ENCODE measurements around the gene COBL. TPM values are rescaled to one million over a fixed set of nuclear protein-coding genes. Genes with fewer than 3 reads are reported as not detected.

COBL gene
- polyA plus RNA-seq, 1 donor: 30.5 TPM

- Histone ChIP-seq H3K9me3 (ENCODE audit: control insufficient read depth, low read depth, low read length) (no peaks in the 10 kb centered on the region), H3K4me3 (ENCODE audit: low read length) (no peak overlapping the region), H3K4me1 (ENCODE audit: control insufficient read depth, insufficient read depth, low read length) (peaks cover 14% of the 10 kb centered on the region), H3K36me3 (ENCODE audit: control insufficient read depth, insufficient read depth, low read length) (no peaks in the 10 kb centered on the region), H3K27me3 (ENCODE audit: control insufficient read depth, insufficient read depth, low read length) (no peaks in the 10 kb centered on the region), H3K27ac (ENCODE audit: low read length) (peak overlapping the region; percentile 41)
- 90% methylated on average over 2 of the region's 8 CpGs for WGBS (ENCODE audit: insufficient coverage, low lambda C conversion rate)
- no peak for DNase-seq
Observed at GRCh38 chr7:51307651-51308210, 8.9 kb downstream of the COBL start.

- no peak overlapping the region for H3K4me3 ChIP-seq (ENCODE audit: low read length)
- no peaks in the 10 kb centered on the region for H3K27me3 ChIP-seq (ENCODE audit: control insufficient read depth, insufficient read depth, low read length)
- H3K36me3 ChIP-seq (ENCODE audit: control insufficient read depth, insufficient read depth, low read length): no peaks in the 10 kb centered on the region
- no peak for DNase-seq
- WGBS (ENCODE audit: insufficient coverage, low lambda C conversion rate): no CpG with 5 or more reads among the region's 9 CpGs
- H3K4me1 ChIP-seq (ENCODE audit: control insufficient read depth, insufficient read depth, low read length): peaks cover 14% of the 10 kb centered on the region
- H3K27ac ChIP-seq (ENCODE audit: low read length): no peak overlapping the region
- H3K9me3 ChIP-seq (ENCODE audit: control insufficient read depth, low read depth, low read length): no peaks in the 10 kb centered on the region
Observed at GRCh38 chr7:51306761-51307160, 9.8 kb downstream of the COBL start.

- Histone ChIP-seq H3K36me3 (ENCODE audit: control insufficient read depth, insufficient read depth, low read length) (no peaks in the 10 kb centered on the region), H3K9me3 (ENCODE audit: control insufficient read depth, low read depth, low read length) (no peaks in the 10 kb centered on the region), H3K4me1 (ENCODE audit: control insufficient read depth, insufficient read depth, low read length) (peaks cover 14% of the 10 kb centered on the region), H3K27ac (ENCODE audit: low read length) (no peak overlapping the region), H3K4me3 (ENCODE audit: low read length) (no peak overlapping the region), H3K27me3 (ENCODE audit: control insufficient read depth, insufficient read depth, low read length) (no peaks in the 10 kb centered on the region)
- WGBS (ENCODE audit: insufficient coverage, low lambda C conversion rate): no CpG with 5 or more reads among the region's 6 CpGs
- no peak for DNase-seq
Observed at GRCh38 chr7:51304729-51305128, 11.9 kb downstream of the COBL start.

GRCh38 chr7:51303142-51303525 lies 13.5 kb downstream of the COBL start:
- WGBS (ENCODE audit: insufficient coverage, low lambda C conversion rate): no CpG with 5 or more reads among the region's 10 CpGs
- no peaks in the 10 kb centered on the region for H3K36me3 ChIP-seq (ENCODE audit: control insufficient read depth, insufficient read depth, low read length)
- H3K9me3 ChIP-seq (ENCODE audit: control insufficient read depth, low read depth, low read length): no peaks in the 10 kb centered on the region
- H3K27me3 ChIP-seq (ENCODE audit: control insufficient read depth, insufficient read depth, low read length): no peaks in the 10 kb centered on the region
- no peak overlapping the region for H3K27ac ChIP-seq (ENCODE audit: low read length)
- no peak overlapping the region for H3K4me3 ChIP-seq (ENCODE audit: low read length)
- no peak for DNase-seq
- peaks cover 3% of the 10 kb centered on the region for H3K4me1 ChIP-seq (ENCODE audit: control insufficient read depth, insufficient read depth, low read length)

GRCh38 chr7:51301806-51302205 lies 14.8 kb downstream of the COBL start:
- H3K9me3 ChIP-seq (ENCODE audit: control insufficient read depth, low read depth, low read length): no peaks in the 10 kb centered on the region
- no CpG with 5 or more reads among the region's 4 CpGs for WGBS (ENCODE audit: insufficient coverage, low lambda C conversion rate)
- no peak for DNase-seq
- H3K27me3 ChIP-seq (ENCODE audit: control insufficient read depth, insufficient read depth, low read length): no peaks in the 10 kb centered on the region
- H3K36me3 ChIP-seq (ENCODE audit: control insufficient read depth, insufficient read depth, low read length): no peaks in the 10 kb centered on the region
- no peak overlapping the region for H3K4me3 ChIP-seq (ENCODE audit: low read length)
- peaks cover 3% of the 10 kb centered on the region for H3K4me1 ChIP-seq (ENCODE audit: control insufficient read depth, insufficient read depth, low read length)
- H3K27ac ChIP-seq (ENCODE audit: low read length): no peak overlapping the region

GRCh38 chr7:51300762-51301674 lies 15.6 kb downstream of the COBL start:
- Histone ChIP-seq H3K4me1 (ENCODE audit: control insufficient read depth, insufficient read depth, low read length) (peaks cover 7% of the 10 kb centered on the region), H3K4me3 (ENCODE audit: low read length) (no peak overlapping the region), H3K9me3 (ENCODE audit: control insufficient read depth, low read depth, low read length) (no peaks in the 10 kb centered on the region), H3K36me3 (ENCODE audit: control insufficient read depth, insufficient read depth, low read length) (no peaks in the 10 kb centered on the region), H3K27me3 (ENCODE audit: control insufficient read depth, insufficient read depth, low read length) (no peaks in the 10 kb centered on the region), H3K27ac (ENCODE audit: low read length) (no peak overlapping the region)
- no peak for DNase-seq
- 100% methylated on average over 2 of the region's 30 CpGs for WGBS (ENCODE audit: insufficient coverage, low lambda C conversion rate)

GRCh38 chr7:51299391-51300133 lies 17.0 kb downstream of the COBL start:
- DNase-seq: no peak
- no CpG with 5 or more reads among the region's 5 CpGs for WGBS (ENCODE audit: insufficient coverage, low lambda C conversion rate)
- Histone ChIP-seq H3K36me3 (ENCODE audit: control insufficient read depth, insufficient read depth, low read length) (no peaks in the 10 kb centered on the region), H3K27ac (ENCODE audit: low read length) (no peak overlapping the region), H3K4me1 (ENCODE audit: control insufficient read depth, insufficient read depth, low read length) (peaks cover 18% of the 10 kb centered on the region), H3K27me3 (ENCODE audit: control insufficient read depth, insufficient read depth, low read length) (no peaks in the 10 kb centered on the region), H3K4me3 (ENCODE audit: low read length) (no peak overlapping the region), H3K9me3 (ENCODE audit: control insufficient read depth, low read depth, low read length) (no peaks in the 10 kb centered on the region)

GRCh38 chr7:51298912-51299311 lies 17.7 kb downstream of the COBL start:
- WGBS (ENCODE audit: insufficient coverage, low lambda C conversion rate): no CpG with 5 or more reads among the region's 5 CpGs
- no peak for DNase-seq
- Histone ChIP-seq H3K4me1 (ENCODE audit: control insufficient read depth, insufficient read depth, low read length) (peaks cover 18% of the 10 kb centered on the region), H3K27me3 (ENCODE audit: control insufficient read depth, insufficient read depth, low read length) (no peaks in the 10 kb centered on the region), H3K9me3 (ENCODE audit: control insufficient read depth, low read depth, low read length) (no peaks in the 10 kb centered on the region), H3K4me3 (ENCODE audit: low read length) (no peak overlapping the region), H3K27ac (ENCODE audit: low read length) (no peak overlapping the region), H3K36me3 (ENCODE audit: control insufficient read depth, insufficient read depth, low read length) (no peaks in the 10 kb centered on the region)

GRCh38 chr7:51297986-51298385 lies 18.6 kb downstream of the COBL start:
- DNase-seq: no peak
- Histone ChIP-seq H3K27ac (ENCODE audit: low read length) (no peak overlapping the region), H3K36me3 (ENCODE audit: control insufficient read depth, insufficient read depth, low read length) (no peaks in the 10 kb centered on the region), H3K27me3 (ENCODE audit: control insufficient read depth, insufficient read depth, low read length) (no peaks in the 10 kb centered on the region), H3K4me3 (ENCODE audit: low read length) (no peak overlapping the region), H3K4me1 (ENCODE audit: control insufficient read depth, insufficient read depth, low read length) (peaks cover 22% of the 10 kb centered on the region), H3K9me3 (ENCODE audit: control insufficient read depth, low read depth, low read length) (no peaks in the 10 kb centered on the region)
- no CpG with 5 or more reads among the region's 3 CpGs for WGBS (ENCODE audit: insufficient coverage, low lambda C conversion rate)

GRCh38 chr7:51295440-51296245 lies 21.0 kb downstream of the COBL start:
- no CpG with 5 or more reads among the region's 3 CpGs for WGBS (ENCODE audit: insufficient coverage, low lambda C conversion rate)
- peak overlapping the region; percentile 66 for H3K27ac ChIP-seq (ENCODE audit: low read length)
- DNase-seq: peak; percentile 72 to 87

More at GRCh38 chr7:51295440-51296245, 21.0 kb downstream of the COBL start:
- Histone ChIP-seq H3K4me1 (ENCODE audit: control insufficient read depth, insufficient read depth, low read length) (peaks cover 32% of the 10 kb centered on the region), H3K36me3 (ENCODE audit: control insufficient read depth, insufficient read depth, low read length) (no peaks in the 10 kb centered on the region), H3K4me3 (ENCODE audit: low read length) (no peak overlapping the region), H3K27me3 (ENCODE audit: control insufficient read depth, insufficient read depth, low read length) (no peaks in the 10 kb centered on the region), H3K9me3 (ENCODE audit: control insufficient read depth, low read depth, low read length) (no peaks in the 10 kb centered on the region)

Data from large intestine (tissue), 3 donors.